Measurements from ENCODE around the gene TMEM144.

Gene TMEM144

GRCh38 chr4:158170691-158171561, 39.4 kb upstream of the TMEM144 start:
- Histone ChIP-seq H3K4me3 (ENCODE audit: low read depth, low read length) (no peak overlapping the region), H3K9ac (ENCODE audit: low read depth, low read length) (no peak overlapping the region), H3K4me1 (ENCODE audit: control insufficient read depth, insufficient read depth, low read length) (peaks cover 5% of the 10 kb centered on the region), H3K27ac (ENCODE audit: low read depth, low read length) (no peak overlapping the region), H3K9me3 (ENCODE audit: control insufficient read depth, insufficient read depth, low read length) (no peaks in the 10 kb centered on the region), H3K36me3 (ENCODE audit: control insufficient read depth, insufficient read depth, low read length) (no peaks in the 10 kb centered on the region), H3K27me3 (ENCODE audit: control insufficient read depth, insufficient read depth, low read length) (no peaks in the 10 kb centered on the region)

GRCh38 chr4:158172261-158173258, 37.7 kb upstream of the TMEM144 start, which contains the start of gene GASK1B:
Gene GASK1B (minus strand): TSS chr4:158173025. CDS start chr4:158171375, 1,650 bp downstream.
- no peaks in the 10 kb centered on the region for H3K9me3 ChIP-seq (ENCODE audit: control insufficient read depth, insufficient read depth, low read length)
- H3K36me3 ChIP-seq (ENCODE audit: control insufficient read depth, insufficient read depth, low read length), result no peaks in the 10 kb centered on the region
- peaks cover 5% of the 10 kb centered on the region for H3K4me1 ChIP-seq (ENCODE audit: control insufficient read depth, insufficient read depth, low read length)
- peak within 1 kb of the TSS; percentile 43 for H3K27ac ChIP-seq (ENCODE audit: low read depth, low read length)
- H3K4me3 ChIP-seq (ENCODE audit: low read depth, low read length), result no peak within 1 kb of the TSS; the same call in 1 of the 2 replicates
- no peaks in the 10 kb centered on the region for H3K27me3 ChIP-seq (ENCODE audit: control insufficient read depth, insufficient read depth, low read length)
- no peak within 1 kb of the TSS for H3K9ac ChIP-seq (ENCODE audit: low read depth, low read length)

DNA sequence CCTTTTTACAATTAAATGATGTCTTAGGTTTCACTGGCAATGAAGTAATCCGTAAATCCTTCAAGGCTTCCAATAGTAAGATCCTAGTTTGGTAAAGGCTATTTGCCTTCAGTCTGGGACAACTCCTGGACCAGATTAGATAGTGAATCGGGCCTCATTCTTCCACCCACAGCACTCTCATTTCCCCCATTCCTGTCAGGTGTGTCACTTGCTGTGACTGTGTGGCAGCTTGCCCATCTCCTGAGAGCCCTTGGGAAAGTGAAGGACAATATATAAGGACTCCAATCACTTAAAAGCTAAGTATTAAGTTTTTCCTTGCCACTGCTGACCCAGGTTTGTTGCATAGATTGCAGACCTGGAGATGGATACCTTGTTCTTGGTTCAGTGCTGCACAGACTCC, 34.2 kb upstream of the TMEM144 start:
- Histone ChIP-seq H3K36me3 (ENCODE audit: control insufficient read depth, insufficient read depth, low read length) (no peaks in the 10 kb centered on the region), H3K27me3 (ENCODE audit: control insufficient read depth, insufficient read depth, low read length) (no peaks in the 10 kb centered on the region), H3K27ac (ENCODE audit: low read depth, low read length) (no peak overlapping the region), H3K4me1 (ENCODE audit: control insufficient read depth, insufficient read depth, low read length) (peaks cover 5% of the 10 kb centered on the region), H3K4me3 (ENCODE audit: low read depth, low read length) (no peak overlapping the region), H3K9ac (ENCODE audit: low read depth, low read length) (no peak overlapping the region), H3K9me3 (ENCODE audit: control insufficient read depth, insufficient read depth, low read length) (no peaks in the 10 kb centered on the region)

DNA sequence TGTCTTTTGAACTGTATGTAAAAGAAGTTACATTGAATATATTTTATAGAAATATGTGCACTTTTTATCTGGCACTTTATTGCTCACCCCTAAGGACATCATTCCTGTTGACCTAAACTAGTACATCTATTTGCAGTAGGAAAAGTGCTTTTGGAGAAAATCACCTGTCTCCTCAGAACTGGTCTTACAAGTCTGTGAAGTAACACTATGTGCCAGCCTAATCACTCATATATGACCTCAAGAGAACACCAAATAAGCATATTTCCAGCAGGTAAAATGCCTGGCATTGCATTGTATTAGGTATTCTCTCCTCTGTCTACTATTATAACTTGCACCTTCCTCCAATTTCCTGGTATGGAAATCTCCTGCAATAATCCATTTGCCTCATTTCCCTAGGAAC, 33.5 kb upstream of the TMEM144 start:
- no peak overlapping the region for H3K9ac ChIP-seq (ENCODE audit: low read depth, low read length)
- no peak overlapping the region for H3K27ac ChIP-seq (ENCODE audit: low read depth, low read length)

DNA sequence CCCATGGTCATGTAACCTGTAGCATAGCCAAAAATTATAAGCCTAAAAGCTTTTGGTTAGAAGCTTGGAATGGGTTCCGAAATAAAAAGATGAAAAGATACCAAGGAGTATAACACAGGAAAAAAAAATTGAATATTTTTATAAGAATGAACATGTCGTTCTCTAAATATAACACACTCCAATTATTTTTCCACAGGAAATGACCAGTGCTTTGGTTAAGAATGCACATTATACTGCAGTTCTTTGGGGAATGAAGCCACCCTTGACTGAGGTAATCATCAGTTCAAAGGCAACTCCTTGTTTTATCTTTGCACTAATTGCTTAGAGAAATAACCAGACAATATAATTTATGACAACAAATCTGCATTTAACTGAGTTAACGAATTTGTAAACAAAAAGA, 30.8 kb upstream of the TMEM144 start:
- Histone ChIP-seq H3K27ac (ENCODE audit: low read depth, low read length) (no peak overlapping the region), H3K9ac (ENCODE audit: low read depth, low read length) (no peak overlapping the region), H3K27me3 (ENCODE audit: control insufficient read depth, insufficient read depth, low read length) (no peaks in the 10 kb centered on the region), H3K9me3 (ENCODE audit: control insufficient read depth, insufficient read depth, low read length) (no peaks in the 10 kb centered on the region), H3K4me3 (ENCODE audit: low read depth, low read length) (no peak overlapping the region), H3K4me1 (ENCODE audit: control insufficient read depth, insufficient read depth, low read length) (no peaks in the 10 kb centered on the region), H3K36me3 (ENCODE audit: control insufficient read depth, insufficient read depth, low read length) (no peaks in the 10 kb centered on the region)

More for the DNA sequence above, 33.5 kb upstream of the TMEM144 start:
- Histone ChIP-seq H3K9me3 (ENCODE audit: control insufficient read depth, insufficient read depth, low read length) (no peaks in the 10 kb centered on the region), H3K4me1 (ENCODE audit: control insufficient read depth, insufficient read depth, low read length) (peaks cover 5% of the 10 kb centered on the region), H3K4me3 (ENCODE audit: low read depth, low read length) (no peak overlapping the region), H3K36me3 (ENCODE audit: control insufficient read depth, insufficient read depth, low read length) (no peaks in the 10 kb centered on the region), H3K27me3 (ENCODE audit: control insufficient read depth, insufficient read depth, low read length) (no peaks in the 10 kb centered on the region)

DNA sequence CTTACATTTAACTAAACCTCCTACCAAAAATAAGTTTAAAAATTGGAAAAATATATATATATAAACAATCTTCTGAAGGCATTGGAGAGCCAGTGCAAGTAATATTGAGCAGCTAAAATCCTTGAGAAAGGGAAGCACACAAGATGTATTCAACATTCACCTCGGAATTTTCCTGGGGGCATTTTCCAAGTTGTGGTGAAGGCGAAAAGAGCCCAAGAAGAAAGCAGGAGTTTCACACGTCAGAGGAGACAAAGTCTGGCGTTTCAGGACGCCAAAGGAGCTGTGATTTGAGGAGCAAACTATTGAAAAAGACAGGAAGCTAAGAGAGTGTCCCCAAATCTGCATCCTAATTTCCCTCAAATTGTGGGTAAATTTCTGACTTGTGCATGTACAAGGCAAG, 28.4 kb upstream of the TMEM144 start:
- H3K9me3 ChIP-seq (ENCODE audit: control insufficient read depth, insufficient read depth, low read length), result no peaks in the 10 kb centered on the region
- no peaks in the 10 kb centered on the region for H3K4me1 ChIP-seq (ENCODE audit: control insufficient read depth, insufficient read depth, low read length)
- H3K9ac ChIP-seq (ENCODE audit: low read depth, low read length), result no peak overlapping the region
- H3K36me3 ChIP-seq (ENCODE audit: control insufficient read depth, insufficient read depth, low read length), result no peaks in the 10 kb centered on the region
- no peak overlapping the region for H3K27ac ChIP-seq (ENCODE audit: low read depth, low read length)
- H3K4me3 ChIP-seq (ENCODE audit: low read depth, low read length), result no peak overlapping the region
- no peaks in the 10 kb centered on the region for H3K27me3 ChIP-seq (ENCODE audit: control insufficient read depth, insufficient read depth, low read length)

GRCh38 chr4:158182736-158183135, 27.6 kb upstream of the TMEM144 start:
- H3K4me1 ChIP-seq (ENCODE audit: control insufficient read depth, insufficient read depth, low read length), result no peaks in the 10 kb centered on the region
- H3K9ac ChIP-seq (ENCODE audit: low read depth, low read length), result no peak overlapping the region
- no peaks in the 10 kb centered on the region for H3K9me3 ChIP-seq (ENCODE audit: control insufficient read depth, insufficient read depth, low read length)
- no peaks in the 10 kb centered on the region for H3K27me3 ChIP-seq (ENCODE audit: control insufficient read depth, insufficient read depth, low read length)
- no peak overlapping the region for H3K4me3 ChIP-seq (ENCODE audit: low read depth, low read length)
- H3K36me3 ChIP-seq (ENCODE audit: control insufficient read depth, insufficient read depth, low read length), result no peaks in the 10 kb centered on the region
- no peak overlapping the region for H3K27ac ChIP-seq (ENCODE audit: low read depth, low read length)

GRCh38 chr4:158186815-158187214, 23.5 kb upstream of the TMEM144 start:
- no peak overlapping the region for H3K4me3 ChIP-seq (ENCODE audit: low read depth, low read length)
- no peak overlapping the region for H3K27ac ChIP-seq (ENCODE audit: low read depth, low read length)
- H3K27me3 ChIP-seq (ENCODE audit: control insufficient read depth, insufficient read depth, low read length), result no peaks in the 10 kb centered on the region
- H3K9me3 ChIP-seq (ENCODE audit: control insufficient read depth, insufficient read depth, low read length), result no peaks in the 10 kb centered on the region
- no peaks in the 10 kb centered on the region for H3K4me1 ChIP-seq (ENCODE audit: control insufficient read depth, insufficient read depth, low read length)
- no peak overlapping the region for H3K9ac ChIP-seq (ENCODE audit: low read depth, low read length)
- no peaks in the 10 kb centered on the region for H3K36me3 ChIP-seq (ENCODE audit: control insufficient read depth, insufficient read depth, low read length)

DNA sequence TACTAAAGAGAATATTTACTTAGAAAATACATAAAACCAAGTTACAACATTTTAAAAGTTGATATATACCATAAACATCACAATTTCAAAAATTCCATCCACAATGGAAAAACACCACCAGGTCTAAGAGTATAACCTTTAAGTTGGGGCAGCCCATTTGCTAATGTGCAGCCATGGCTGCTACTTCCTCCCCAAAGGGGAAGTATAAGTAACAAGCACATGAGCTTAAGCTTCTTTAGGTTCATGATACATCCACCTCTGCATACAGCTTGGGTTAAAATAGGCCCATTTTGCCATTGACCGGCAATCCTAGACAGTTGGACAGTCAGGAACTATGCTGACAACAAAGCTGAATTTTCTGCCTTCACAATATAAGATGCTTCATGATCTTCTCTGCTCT, 20.9 kb upstream of the TMEM144 start:
- no peaks in the 10 kb centered on the region for H3K4me1 ChIP-seq (ENCODE audit: control insufficient read depth, insufficient read depth, low read length)
- H3K27ac ChIP-seq (ENCODE audit: low read depth, low read length), result no peak overlapping the region
- no peak overlapping the region for H3K4me3 ChIP-seq (ENCODE audit: low read depth, low read length)
- H3K9ac ChIP-seq (ENCODE audit: low read depth, low read length), result no peak overlapping the region
- H3K27me3 ChIP-seq (ENCODE audit: control insufficient read depth, insufficient read depth, low read length), result no peaks in the 10 kb centered on the region
- no peaks in the 10 kb centered on the region for H3K9me3 ChIP-seq (ENCODE audit: control insufficient read depth, insufficient read depth, low read length)
- no peaks in the 10 kb centered on the region for H3K36me3 ChIP-seq (ENCODE audit: control insufficient read depth, insufficient read depth, low read length)

DNA sequence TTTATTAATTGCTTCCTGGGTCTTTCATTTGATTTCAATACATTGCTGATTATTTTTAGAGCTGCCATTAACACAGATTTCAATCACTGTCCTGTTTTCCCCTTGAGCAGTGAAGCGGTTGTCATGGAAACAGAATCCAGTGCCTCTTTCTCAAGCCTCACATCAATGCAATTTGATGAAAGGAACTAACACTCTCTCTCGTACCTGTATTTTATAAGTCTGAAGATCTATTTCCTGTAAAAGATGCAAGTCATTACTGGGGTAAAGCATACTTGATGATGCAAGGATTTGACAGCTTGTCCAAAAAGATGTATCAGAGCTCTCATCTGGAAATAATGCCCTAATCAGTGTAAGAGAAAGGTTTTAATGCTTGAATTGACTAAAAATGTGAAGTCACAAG, 19.6 kb upstream of the TMEM144 start:
- Histone ChIP-seq H3K9ac (ENCODE audit: low read depth, low read length) (no peak overlapping the region), H3K9me3 (ENCODE audit: control insufficient read depth, insufficient read depth, low read length) (no peaks in the 10 kb centered on the region), H3K36me3 (ENCODE audit: control insufficient read depth, insufficient read depth, low read length) (no peaks in the 10 kb centered on the region), H3K4me1 (ENCODE audit: control insufficient read depth, insufficient read depth, low read length) (no peaks in the 10 kb centered on the region), H3K27ac (ENCODE audit: low read depth, low read length) (no peak overlapping the region), H3K27me3 (ENCODE audit: control insufficient read depth, insufficient read depth, low read length) (no peaks in the 10 kb centered on the region), H3K4me3 (ENCODE audit: low read depth, low read length) (no peak overlapping the region)

Measured in HUES48 (cell line).